Amniotic stem cell (primary cell): ENCODE results near the gene FOXO4.
"Not testable (repeated sequence)": the region's sequence is repeated elsewhere in the genome, so short reads cannot be mapped to it uniquely, and the experiment has no call there.

ENCODE experiments used
- DNase-seq: peaks from one replicate; lab custom pipeline; 2025; lab: John Stamatoyannopoulos, UW

FOXO4 gene, protein sequence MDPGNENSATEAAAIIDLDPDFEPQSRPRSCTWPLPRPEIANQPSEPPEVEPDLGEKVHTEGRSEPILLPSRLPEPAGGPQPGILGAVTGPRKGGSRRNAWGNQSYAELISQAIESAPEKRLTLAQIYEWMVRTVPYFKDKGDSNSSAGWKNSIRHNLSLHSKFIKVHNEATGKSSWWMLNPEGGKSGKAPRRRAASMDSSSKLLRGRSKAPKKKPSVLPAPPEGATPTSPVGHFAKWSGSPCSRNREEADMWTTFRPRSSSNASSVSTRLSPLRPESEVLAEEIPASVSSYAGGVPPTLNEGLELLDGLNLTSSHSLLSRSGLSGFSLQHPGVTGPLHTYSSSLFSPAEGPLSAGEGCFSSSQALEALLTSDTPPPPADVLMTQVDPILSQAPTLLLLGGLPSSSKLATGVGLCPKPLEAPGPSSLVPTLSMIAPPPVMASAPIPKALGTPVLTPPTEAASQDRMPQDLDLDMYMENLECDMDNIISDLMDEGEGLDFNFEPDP

DNA sequence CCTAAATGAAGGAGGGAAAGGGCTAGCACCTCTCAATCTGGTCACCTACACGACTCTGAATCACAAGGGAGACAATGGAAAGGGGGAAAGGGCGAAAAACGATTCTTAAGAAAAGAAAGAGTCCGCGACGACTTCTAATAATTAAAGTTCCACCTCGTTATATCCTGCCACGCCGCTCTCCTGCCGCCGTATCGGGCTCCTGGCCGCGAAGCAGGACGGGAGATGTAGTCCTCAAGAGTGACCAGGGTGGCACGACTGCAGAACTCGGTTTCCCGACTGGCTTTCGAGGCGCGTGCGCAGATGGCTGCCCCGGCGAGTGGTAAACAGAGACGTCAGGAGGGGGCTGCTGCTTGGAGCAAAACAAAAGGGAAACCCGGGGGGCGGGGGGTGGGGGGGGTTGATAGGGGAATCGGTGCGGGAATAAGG is at the start of gene FOXO4:
TSS of gene FOXO4 (plus strand) at position 297 of the 426 bp plus-strand sequence. CDS start 678 bp downstream, outside the sequence.
- peak; percentile 37 for DNase-seq

DNA sequence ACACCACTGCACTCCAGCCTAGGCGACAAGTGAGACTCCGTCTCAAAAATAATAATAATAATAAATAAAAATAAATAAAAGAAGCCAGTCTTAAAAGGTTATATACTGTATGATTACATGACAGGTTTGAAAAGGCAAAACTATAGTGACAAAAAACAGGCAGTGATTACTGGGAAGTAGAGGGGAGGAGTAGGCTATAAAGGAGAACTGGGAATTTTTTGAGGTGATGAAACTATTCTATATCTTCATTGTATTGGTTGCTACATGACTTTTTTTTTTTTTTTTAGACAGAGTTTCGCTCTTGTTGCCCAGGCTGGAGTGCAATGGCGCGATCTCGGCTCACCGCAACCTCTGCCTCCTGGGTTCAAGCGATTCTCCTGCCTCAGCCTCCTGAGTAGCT is 47.8 kb upstream of the FOXO4 start:
- DNase-seq: not testable (repeated sequence)

DNA sequence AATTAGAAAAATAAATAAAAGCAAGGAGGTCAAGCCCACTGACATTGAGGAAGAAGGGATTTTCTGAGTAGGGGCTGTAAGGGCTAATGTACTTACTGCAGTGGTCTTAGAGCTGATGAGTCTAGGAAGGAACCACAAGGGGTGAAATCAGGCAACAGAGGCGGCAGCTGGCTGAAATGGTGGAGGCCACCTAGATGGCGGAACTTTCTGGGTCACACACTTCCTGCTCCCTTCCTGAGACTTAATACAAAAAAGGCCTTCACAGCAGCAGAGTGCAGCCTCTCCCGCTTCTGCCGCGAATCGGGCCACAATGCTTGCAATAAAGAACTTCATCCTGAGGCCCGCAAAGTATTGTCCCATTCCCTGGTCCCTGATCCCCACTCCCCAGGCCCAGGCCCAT is 42.9 kb upstream of the FOXO4 start:
- DNase-seq: no peak

DNA sequence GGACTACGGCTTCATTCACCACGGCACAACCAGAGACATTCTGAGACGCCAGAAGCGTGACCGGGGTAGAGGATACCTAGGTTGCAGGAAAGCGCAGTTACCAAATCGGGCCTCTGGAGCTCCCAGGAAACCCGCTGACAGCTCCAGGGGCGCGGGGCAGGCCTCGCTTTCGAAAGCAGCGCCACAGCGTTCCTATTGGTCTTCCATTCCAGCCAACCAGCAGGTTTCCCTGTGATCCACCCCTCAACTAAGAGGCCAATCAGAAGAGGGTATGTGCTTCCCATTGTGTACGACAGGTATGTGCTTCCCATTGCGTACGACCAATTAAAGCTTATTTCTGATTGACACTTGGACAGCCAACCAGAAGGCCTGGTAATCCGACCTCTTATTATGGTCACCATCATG is 42.4 kb upstream of the FOXO4 start:
- DNase-seq: no peak

DNA sequence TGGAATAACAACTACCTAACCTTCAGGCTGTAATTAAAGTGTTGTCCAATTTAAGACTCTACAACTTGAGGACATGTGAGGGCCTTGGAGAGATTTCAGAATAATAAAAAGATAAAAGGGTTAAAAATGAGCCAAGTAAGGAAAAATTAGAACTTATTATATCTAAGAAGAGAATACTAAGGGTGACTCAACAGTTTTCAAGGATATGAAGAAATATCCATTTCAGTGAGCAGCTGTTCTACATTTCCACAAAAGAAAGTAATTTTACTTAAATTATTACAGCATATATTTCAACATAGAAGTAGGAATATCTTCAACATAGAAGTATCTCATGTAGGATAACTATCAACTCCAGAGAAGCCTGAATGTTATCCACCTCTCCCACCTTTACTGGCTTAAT is 38.8 kb upstream of the FOXO4 start:
- DNase-seq: no peak

DNA sequence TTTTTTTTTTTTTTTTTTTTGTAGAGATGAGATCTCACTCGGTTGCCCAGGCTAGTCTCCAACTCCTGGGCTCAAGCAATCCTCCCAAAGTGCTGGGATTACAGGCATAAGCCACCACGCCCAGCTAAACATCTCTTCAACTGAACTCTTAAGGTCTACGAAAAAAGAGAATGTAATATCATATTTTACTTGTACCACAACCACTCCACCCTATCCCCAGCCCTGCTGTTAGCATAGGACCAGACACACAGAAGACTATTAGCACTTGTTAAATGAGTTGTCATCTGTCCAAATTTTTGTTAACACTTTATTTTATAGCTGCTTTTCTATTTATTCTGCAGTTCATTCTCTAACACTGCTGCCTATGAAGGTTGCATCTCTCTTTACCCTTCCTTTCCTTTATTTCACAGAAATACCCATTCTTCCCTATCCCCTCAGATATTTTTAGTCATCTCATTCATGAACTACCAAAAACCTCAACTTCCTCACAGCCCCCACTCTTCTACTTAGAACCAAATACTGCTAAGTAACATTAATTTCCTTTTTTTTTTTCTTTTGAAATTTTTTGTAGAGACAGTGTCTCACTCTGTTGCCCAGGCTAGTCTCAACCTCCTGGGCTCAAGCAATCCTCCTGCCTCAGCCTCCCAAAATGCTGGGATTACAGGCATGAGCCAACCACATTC is 37.7 kb upstream of the FOXO4 start:
- no peak for DNase-seq

DNA sequence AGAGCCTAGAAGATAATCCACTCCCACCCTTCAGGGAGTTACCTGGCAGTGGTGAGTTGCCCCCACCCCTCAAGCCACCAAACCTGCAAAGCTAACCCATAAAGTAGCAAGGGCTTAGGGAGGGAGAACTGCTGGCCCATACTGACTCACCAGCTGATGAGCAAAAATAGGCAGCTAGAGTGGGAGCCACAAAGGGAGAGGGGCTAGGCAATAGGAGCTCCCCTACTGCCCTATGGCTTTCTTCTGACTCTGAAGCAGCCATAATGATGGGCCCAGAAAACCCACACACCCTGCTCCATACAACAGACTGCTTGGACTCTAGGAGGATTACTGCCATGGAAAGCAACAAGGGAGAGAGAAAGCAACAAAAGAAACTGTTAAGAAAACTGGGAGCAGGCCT is 35.5 kb upstream of the FOXO4 start:
- no peak for DNase-seq

DNA sequence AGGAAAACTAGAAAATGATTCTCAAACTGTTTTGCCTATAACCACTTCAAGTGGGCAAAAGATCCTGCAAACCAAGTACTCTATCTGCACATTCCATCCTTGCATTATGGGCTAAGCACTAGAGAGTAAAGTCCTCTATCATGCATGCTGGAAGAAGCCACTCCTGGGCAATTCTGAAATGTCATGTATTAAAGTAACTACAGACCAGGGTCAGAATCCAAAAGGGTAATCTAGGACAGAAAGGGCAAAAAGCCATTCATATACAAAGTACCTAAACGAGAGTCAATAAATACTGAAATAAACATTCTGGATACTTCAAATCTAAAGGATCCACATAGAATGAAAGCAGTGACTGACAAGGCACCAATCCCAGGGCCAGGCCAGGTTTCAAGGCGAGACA is 28.6 kb upstream of the FOXO4 start:
- no peak for DNase-seq

DNA sequence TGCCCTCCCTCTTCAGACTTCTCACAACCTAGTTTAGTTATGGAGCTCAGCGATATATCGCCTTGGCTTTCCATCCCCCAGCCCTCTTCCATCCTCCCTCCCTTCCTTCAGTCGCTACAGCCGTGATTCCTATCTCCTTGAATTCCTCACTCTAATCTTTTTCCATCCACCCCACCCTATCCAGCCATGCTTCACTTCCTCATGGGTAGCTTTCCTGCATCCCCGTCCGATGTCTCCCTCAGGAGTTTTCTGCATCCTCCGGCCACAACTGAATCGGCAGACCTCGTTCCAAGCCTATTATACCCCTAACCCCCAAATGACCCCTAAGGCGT is 28.0 kb upstream of the FOXO4 start:
- DNase-seq: no peak

DNA sequence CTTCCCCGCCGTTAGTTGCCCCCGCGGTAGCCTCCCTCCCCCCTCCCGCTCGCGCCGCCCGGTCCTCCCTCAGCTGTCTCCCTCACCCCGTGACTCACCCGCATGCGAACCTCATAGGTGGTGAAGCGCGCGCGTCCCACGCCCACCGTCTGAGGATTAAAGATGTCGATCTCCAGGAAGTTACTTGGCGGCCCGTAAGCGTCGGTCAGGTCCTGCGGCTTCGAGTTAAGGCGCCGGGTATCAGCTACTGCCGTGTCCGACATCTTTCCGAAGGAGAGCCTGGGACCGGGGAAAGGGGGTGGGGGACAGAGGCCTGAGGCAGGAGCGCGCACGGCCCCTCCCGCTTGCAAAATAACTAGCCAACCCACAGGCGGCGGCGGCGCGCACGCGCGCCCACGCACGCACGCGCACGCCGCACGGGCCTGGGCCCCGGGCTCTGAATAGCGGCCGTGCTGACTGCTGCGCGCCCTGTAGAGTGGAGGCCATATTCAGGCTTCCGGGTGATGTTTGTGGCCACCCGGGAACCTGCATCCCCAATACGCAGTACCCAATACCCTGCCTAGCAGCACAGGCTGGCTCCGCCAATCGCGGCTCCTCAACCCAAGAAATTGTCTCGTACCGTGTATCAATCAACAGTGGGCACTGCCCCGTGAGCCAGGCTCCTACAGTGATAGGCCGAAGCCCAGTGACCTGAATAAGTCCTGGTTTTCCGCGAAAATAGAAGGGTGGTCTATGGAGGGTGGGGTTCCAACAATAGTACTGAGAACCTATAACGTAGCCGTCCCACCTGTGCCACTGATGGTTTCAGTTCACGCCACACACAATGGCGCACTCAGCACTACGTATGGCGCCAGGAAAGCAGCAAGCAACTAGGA is 27.4 kb upstream of the FOXO4 start, which contains the start of gene SNX12:
TSS of gene SNX12 (minus strand) at position 291 of the 875 bp plus-strand sequence. CDS start at position 263, 28 bp downstream.
- DNase-seq: peak; percentile 73

DNA sequence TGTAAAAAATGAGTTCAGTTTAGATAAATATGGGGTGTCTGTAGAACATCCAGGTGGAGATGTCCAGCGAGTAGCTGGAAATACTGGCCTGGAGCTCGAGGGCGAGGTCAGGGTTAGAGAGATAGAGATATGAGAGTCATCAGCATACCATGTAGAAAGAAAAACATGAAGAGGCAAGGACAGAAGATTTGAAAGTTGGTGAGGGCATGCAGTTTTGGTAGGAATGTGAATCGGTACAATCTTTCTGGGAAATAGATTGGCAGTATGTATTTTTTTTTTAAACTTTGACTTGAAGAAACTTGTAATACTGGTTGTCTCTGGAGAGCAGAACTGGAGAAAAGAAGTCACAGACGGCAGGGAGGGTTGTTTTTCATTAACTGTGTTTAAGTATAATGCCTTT is 25.1 kb upstream of the FOXO4 start:
- DNase-seq: no peak

DNA sequence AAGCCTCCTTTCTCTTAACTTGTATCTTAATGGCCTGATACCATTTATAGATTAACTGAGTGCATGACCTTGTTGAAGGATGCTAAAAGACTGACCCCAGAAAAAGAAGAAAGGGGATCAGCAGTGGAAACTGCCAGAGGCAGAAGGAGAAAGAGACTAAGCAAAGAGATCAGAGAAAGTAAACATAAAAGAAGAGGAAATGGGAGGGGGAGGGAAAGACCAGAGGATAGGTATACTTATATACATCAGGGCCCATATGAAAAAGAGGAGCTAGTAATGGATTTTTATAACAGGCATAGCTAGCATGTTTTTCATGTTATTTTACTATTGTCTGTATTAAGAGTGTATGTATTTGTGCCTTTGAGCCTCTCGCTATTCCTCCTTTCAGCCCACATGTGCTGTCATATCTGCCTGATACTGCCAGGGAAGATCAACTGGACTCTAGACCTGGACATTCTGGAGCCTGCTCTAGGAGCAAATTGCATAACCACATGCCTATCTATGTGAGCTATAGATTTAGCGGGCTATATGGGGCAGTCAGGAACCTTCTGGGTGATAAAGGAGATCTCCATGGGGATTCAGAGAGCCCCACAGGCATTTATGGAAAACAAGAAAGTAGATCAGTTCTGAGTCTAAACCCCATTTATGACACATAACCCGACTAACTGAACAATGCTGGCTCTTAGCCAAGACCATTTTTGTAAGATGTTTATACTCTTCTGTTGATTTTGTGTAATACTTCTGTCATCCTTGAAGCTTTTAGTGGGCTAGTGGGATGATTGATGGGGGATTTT is 14.1 kb upstream of the FOXO4 start:
- no peak for DNase-seq

DNA sequence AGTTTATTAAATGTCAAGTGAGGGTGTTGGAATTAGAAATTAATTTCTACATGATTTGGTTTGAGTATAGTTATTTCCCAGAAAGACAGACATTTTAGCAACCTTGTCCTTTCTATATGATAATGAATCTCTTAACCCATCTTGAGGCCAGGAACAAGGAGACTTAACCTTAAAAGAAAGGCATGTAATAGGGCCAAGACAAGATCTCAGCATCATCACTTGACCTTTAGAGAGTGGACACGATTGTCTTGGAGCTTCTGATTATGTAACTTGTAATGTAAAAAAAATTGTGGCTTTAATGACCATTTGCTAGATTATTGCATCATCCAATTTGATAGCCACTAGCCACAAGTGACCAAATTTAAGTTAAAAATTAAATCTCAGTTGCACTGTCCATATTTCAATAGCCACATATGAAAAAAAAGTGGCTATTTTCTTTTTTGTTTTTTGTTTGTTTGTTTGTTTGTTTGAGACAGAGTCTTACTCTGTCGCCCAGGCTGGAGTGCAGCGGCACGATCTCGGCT is 13.5 kb upstream of the FOXO4 start:
- DNase-seq: no peak

DNA sequence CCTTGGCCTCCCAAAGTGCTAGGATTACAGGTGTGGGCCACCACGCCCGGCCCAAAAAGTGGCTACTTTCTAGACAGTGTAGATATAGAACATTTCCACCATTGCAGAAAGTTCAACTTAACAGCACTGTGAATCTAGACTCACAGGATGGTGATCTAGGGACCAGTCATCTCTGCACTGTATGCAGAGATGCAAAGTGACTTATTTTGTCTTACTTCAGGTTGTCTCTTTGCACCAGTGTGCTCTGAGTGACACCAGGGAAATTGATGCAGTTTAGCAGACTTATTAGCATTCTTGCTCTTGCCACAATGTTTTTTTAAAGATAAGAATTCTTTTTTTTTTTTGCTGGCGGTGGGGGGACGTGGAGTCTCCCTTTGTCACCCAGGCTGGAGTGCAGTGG is 12.8 kb upstream of the FOXO4 start:
- DNase-seq: no peak

DNA sequence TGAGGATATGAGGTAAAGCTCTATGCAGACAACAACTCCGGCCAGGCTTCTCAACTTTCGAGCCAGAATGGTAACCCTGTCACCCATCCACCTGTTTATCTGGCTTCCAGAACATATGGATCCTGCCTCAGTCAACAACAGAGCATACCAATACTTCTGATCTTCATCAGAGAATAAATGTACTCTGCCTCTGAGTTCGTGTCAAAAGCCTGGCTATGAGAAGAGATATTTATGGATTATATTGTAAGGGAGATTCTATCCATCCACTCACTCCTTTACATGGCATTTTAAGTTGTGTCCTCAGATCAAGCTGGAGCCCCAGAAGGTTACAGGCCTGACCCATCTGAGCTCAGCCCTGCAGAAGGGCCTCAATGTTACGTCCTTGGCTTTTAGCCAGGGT is 9.8 kb upstream of the FOXO4 start:
- no peak for DNase-seq

DNA sequence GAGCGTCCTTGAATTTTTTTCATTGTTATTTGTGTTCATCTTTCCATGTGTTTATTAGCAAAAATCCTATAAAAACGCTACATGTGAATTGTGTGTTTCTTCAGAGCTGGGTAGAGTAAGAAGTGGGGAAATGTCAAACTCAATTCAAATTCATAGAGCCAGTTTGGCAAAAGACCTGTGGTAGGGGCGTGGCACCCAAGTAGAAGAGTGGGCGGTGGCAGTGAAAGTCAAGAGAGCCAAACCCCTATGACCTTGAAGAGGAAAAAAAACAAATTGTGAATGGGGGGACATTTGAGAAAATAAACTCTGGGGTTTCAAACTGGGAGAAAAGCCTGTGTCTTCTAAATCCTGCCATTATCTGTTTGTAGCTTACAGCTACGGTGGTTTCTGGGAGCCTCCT is 4.4 kb upstream of the FOXO4 start:
- DNase-seq: no peak

DNA sequence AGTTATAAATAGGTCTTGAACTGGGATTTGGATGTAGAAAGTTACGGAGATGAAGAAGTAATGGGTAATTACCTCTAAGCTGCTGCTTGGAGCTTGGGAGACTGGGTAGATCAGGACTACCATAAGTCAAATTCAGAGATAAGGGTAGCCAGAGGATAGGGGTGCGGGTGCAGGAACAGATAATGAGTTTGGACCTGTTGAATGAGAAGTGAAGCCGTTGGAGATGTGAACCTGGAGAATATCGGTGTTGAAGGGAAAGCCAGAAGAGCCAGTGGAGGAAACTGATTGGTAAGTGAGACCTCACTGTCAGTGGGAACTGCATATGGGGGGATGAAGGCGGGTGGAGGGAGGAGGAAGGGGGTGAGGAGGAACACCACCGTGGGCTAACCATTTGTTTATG is 618 bp upstream of the FOXO4 start:
- DNase-seq: no peak

DNA sequence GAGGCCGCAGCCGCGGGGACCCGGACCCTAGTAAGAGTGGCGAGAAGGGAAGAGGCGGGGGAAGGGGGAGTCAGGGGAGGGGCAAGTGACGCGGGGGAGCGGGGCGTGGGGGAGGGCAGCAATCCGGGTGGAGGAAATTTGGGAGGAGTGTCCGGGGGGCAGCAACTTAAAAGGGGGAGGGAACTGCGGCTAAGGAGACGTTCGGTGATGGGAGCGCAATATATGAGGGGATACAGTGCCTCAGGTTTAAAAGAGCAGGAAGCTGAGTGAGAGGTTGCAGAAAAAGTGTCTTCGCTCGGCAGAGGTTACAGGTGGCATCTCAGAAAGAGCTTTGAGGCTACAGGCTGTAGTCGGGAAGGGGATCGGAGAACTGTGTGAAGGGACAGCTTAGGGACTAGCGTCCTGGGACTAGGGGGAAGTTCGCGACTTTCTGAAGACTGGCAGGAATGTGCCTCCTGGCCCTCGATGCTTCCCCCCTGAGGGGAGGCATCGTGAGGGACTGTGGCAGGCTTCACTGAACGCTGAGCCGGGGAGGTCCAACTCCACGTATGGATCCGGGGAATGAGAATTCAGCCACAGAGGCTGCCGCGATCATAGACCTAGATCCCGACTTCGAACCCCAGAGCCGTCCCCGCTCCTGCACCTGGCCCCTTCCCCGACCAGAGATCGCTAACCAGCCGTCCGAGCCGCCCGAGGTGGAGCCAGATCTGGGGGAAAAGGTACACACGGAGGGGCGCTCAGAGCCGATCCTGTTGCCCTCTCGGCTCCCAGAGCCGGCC is 519 bp downstream of the FOXO4 start:
- no peak for DNase-seq

DNA sequence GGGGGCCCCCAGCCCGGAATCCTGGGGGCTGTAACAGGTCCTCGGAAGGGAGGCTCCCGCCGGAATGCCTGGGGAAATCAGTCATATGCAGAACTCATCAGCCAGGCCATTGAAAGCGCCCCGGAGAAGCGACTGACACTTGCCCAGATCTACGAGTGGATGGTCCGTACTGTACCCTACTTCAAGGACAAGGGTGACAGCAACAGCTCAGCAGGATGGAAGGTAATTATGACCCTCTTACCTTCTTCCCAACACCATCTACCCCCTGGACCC is 1.0 kb downstream of the FOXO4 start:
- no peak for DNase-seq

DNA sequence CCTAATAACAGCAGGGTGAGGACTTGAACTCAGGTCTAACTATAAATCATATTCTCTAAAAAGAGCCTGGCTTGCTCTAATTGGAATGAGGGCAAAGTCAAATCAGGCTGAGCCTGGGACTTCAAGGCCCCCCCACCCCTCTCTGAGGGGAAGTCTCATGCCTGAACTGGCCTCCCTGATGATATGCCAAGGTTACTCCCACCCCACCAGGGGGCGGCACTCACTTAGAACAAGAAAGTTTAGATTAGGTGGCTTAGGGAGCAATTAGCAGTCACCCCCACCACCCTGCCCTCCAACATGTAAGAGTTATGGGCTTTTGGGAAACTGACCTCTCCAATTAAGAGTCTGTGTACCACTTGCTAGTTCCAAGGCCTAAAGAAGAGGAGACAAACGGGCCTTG is 2.7 kb downstream of the FOXO4 start:
- DNase-seq: no peak
